ENCODE measurements around the gene FNDC3A. TPM values are rescaled to one million over a fixed set of nuclear protein-coding genes. Genes with fewer than 3 reads are reported as not detected.

Gene FNDC3A
- total RNA-seq, 1 donor from 2014 or later = 69.3 TPM

DNA sequence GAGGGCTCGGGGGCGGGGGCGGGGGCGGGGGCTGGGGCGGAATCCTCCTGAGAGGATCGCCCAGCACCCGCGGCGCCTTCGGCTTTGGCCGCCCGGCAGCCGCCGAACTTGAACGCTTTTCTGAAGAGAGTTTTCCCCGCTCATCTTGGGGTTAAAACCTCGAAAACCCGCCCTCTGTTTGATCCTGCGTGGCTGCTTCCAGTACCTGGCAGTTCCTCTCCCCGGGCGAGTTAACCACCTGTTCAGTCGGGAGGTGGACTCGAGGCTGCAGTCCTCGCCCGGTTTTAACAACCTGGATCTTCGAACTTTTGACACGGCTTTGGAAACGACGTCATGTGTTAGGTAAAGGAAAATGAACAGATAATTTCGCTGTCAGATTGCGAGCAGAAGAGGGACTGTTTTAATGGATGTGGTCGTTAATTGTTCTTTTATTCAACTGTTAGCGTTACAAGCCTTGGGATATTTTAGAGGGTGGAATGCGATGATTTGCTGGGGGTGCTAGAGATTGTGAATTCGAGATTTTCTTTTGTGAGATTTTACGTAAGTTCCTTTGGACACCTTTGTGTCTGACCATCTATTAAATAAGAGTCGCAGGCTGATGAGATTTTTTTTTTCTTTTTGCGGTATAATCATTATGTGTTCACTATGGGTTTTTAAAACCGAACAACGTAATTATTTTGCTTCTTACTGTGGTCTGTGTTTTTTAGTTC, 1.0 kb downstream of the FNDC3A start:
- Mint-ChIP-seq H3K36me3 (no peaks in the 10 kb centered on the region), H3K4me3 (peak overlapping the region; percentile 97), H3K4me1 (peaks cover 24% of the 10 kb centered on the region), H3K27ac (peak overlapping the region; percentile 90), H3K9me3 (peaks cover 16% of the 10 kb centered on the region), H3K27me3 (ENCODE audit: insufficient read depth, low read depth) (no peaks in the 10 kb centered on the region)
- H3K9me3 ChIP-seq (ENCODE audit: low read depth) = no peaks in the 10 kb centered on the region
- peaks cover 19% of the 10 kb centered on the region for H3K4me1 ChIP-seq
- H4K20me1 ChIP-seq (ENCODE audit: low read depth) = peaks cover 35% of the 10 kb centered on the region
- H3K27me3 ChIP-seq = peaks cover 12% of the 10 kb centered on the region
- H3K4me3 ChIP-seq = peak overlapping the region; percentile 71
- no peak for DNase-seq (ENCODE audit: low spot score)
- peaks cover 52% of the 10 kb centered on the region for H3K79me2 ChIP-seq (ENCODE audit: low read depth)
- H3K9ac ChIP-seq = no peak overlapping the region
- TF ChIP-seq, protein P1, sequence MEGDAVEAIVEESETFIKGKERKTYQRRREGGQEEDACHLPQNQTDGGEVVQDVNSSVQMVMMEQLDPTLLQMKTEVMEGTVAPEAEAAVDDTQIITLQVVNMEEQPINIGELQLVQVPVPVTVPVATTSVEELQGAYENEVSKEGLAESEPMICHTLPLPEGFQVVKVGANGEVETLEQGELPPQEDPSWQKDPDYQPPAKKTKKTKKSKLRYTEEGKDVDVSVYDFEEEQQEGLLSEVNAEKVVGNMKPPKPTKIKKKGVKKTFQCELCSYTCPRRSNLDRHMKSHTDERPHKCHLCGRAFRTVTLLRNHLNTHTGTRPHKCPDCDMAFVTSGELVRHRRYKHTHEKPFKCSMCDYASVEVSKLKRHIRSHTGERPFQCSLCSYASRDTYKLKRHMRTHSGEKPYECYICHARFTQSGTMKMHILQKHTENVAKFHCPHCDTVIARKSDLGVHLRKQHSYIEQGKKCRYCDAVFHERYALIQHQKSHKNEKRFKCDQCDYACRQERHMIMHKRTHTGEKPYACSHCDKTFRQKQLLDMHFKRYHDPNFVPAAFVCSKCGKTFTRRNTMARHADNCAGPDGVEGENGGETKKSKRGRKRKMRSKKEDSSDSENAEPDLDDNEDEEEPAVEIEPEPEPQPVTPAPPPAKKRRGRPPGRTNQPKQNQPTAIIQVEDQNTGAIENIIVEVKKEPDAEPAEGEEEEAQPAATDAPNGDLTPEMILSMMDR (IDR thresholded peaks at IDR 0.05) = no peak
- TF ChIP-seq EZH2 (IDR thresholded peaks at IDR 0.05) (no peak), EZH2phosphoT487 (IDR thresholded peaks at IDR 0.05) (no peak)
- peaks cover 26% of the 10 kb centered on the region for H3F3A ChIP-seq (ENCODE audit: low read depth)
- H3K4me2 ChIP-seq = peak overlapping the region; percentile 89
- H2AFZ ChIP-seq (replicated peaks) = no peak overlapping the region
- no peak overlapping the region for H3K27ac ChIP-seq
- H3K36me3 ChIP-seq = no peaks in the 10 kb centered on the region

DNA sequence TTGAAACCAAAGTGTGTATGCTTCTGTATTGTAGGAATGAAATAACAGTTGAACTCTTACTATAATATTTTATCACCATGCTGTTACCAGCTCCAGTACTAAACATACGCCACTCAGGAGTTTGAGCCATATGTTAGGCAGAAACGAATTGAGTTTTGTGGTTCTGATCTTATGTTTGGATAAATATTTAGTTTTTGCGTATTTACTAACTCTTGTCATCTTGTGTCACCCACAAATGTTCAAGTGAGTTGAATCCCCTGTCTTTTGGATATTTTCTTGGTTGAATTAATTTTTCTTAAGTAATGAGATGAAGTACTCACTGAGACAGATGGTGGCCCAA, 1.5 kb downstream of the FNDC3A start:
- Mint-ChIP-seq H3K4me1 (peaks cover 24% of the 10 kb centered on the region), H3K27ac (peak overlapping the region; percentile 90), H3K9me3 (peaks cover 16% of the 10 kb centered on the region), H3K36me3 (no peaks in the 10 kb centered on the region), H3K4me3 (peak overlapping the region; percentile 97), H3K27me3 (ENCODE audit: insufficient read depth, low read depth) (no peaks in the 10 kb centered on the region)
- Histone ChIP-seq H3K4me3 (peak overlapping the region; percentile 71), H3K27ac (no peak overlapping the region), H3K36me3 (no peaks in the 10 kb centered on the region), H4K20me1 (ENCODE audit: low read depth) (peaks cover 35% of the 10 kb centered on the region), H3K4me1 (peaks cover 19% of the 10 kb centered on the region), H3K9ac (no peak overlapping the region), H2AFZ (replicated peaks) (no peak overlapping the region), H3K27me3 (peaks cover 12% of the 10 kb centered on the region), H3K4me2 (peak overlapping the region; percentile 89), H3K79me2 (ENCODE audit: low read depth) (peaks cover 57% of the 10 kb centered on the region), H3K9me3 (ENCODE audit: low read depth) (no peaks in the 10 kb centered on the region), H3F3A (ENCODE audit: low read depth) (peaks cover 26% of the 10 kb centered on the region)
- no peak for DNase-seq (ENCODE audit: low spot score)
- TF ChIP-seq EZH2 (IDR thresholded peaks at IDR 0.05) (no peak), EZH2phosphoT487 (IDR thresholded peaks at IDR 0.05) (no peak)
- TF ChIP-seq, protein P1 (IDR thresholded peaks at IDR 0.05) = no peak

DNA sequence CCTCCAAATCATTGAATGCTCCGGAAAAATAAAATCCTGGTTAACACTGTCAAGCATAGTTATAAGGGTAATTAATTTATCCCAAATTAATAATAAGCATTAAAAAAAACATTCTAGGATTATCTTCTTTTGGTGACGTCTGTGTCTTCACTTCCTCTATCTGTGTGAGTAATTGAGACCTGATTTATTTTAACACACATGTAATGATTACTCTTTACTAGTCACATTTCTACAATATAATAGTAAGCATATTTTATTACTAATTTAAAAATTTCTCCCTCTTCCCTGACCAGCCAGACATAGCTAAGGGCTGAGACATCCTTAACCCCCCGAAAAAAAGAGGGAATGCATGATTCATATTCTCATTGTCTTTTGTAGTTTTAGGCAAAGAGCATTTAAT, 2.3 kb downstream of the FNDC3A start:
- peaks cover 35% of the 10 kb centered on the region for H4K20me1 ChIP-seq (ENCODE audit: low read depth)
- no peak overlapping the region for H2AFZ ChIP-seq (replicated peaks)
- H3K4me3 ChIP-seq = no peak overlapping the region
- peaks cover 12% of the 10 kb centered on the region for H3K27me3 ChIP-seq
- no peak overlapping the region for H3K27ac ChIP-seq
- Mint-ChIP-seq H3K4me1 (peaks cover 24% of the 10 kb centered on the region), H3K9me3 (peaks cover 12% of the 10 kb centered on the region), H3K4me3 (peak overlapping the region; percentile 71), H3K27me3 (ENCODE audit: insufficient read depth, low read depth) (no peaks in the 10 kb centered on the region), H3K27ac (no peak overlapping the region), H3K36me3 (no peaks in the 10 kb centered on the region)
- H3K36me3 ChIP-seq = no peaks in the 10 kb centered on the region
- H3K4me1 ChIP-seq = peaks cover 19% of the 10 kb centered on the region
- H3K9me3 ChIP-seq (ENCODE audit: low read depth) = no peaks in the 10 kb centered on the region
- no peak for DNase-seq (ENCODE audit: low spot score)
- H3F3A ChIP-seq (ENCODE audit: low read depth) = peaks cover 26% of the 10 kb centered on the region
- TF ChIP-seq EZH2phosphoT487 (IDR thresholded peaks at IDR 0.05) (no peak), EZH2 (IDR thresholded peaks at IDR 0.05) (no peak)
- TF ChIP-seq, protein P1 (IDR thresholded peaks at IDR 0.05) = no peak
- H3K79me2 ChIP-seq (ENCODE audit: low read depth) = peaks cover 65% of the 10 kb centered on the region
- H3K4me2 ChIP-seq = no peak overlapping the region
- H3K9ac ChIP-seq = no peak overlapping the region

Data from neural progenitor cell (in vitro differentiated cells).